Lower leg skin (tissue), 4 donors: ENCODE data around the gene FGF3. TPM values are rescaled to one million over a fixed set of nuclear protein-coding genes. Genes with fewer than 3 reads are reported as not detected.
A peak's percentile ranks its signal among the peaks of the same experiment; 100 is the strongest.

Experiments
- DNase-seq, 2 donors: peaks; one replicate each; pipeline ENCODE4 v3.0.0-alpha.2; 2019; ENCODE audit warnings: low spot score in 2 of 2
- H3K4me3 ChIP-seq: fragments of 200-600 bp; sonication (generic); 2 replicates; pipeline ENCODE4 v1.5.1; 2017; ENCODE audit warnings: mild to moderate bottlenecking, low read depth; ENCODE audit not compliant: poor library complexity, severe bottlenecking
- CTCF ChIP-seq, 3 donors: fragments of 450-650 bp; IDR thresholded peaks; one replicate each; pipeline ENCODE4 v1.5.1; 2016; ENCODE audit warnings: antibody characterized with exemption in 3 of 3, mild to moderate bottlenecking in 3 of 3, moderate library complexity in 2 of 3
- POLR2A ChIP-seq, 2 donors: fragments of 450-650 bp; IDR thresholded peaks; one replicate each; pipeline ENCODE4 v1.6.1; 2016 to 2017; ENCODE audit warnings: antibody characterized with exemption in 2 of 2, mild to moderate bottlenecking in 1 of 2, moderate library complexity in 1 of 2
- WGBS, 2 donors: methylation state at CpG; one replicate each; pipeline ENCODE4 v1.1.5; 2018; 5-methylcytosine and 5-hydroxymethylcytosine counted together
- intact Hi-C: fragments of 100-400 bp; cut with DNase I; formaldehyde crosslinking; loops from one replicate; pipeline ENCODE4 v1.15.0; 2023; ENCODE audit warnings: low total_unique reads
- total RNA-seq, 4 donors: library from RNA; depleted of rRNA; stranded (reverse); fragments of >200 nt; gene quantifications; one replicate each; pipeline ENCODE4 v1.1.0, GENCODE V29; 2016

FGF3 gene
- total RNA-seq, 4 donors from 2014 or later = not detected

DNA sequence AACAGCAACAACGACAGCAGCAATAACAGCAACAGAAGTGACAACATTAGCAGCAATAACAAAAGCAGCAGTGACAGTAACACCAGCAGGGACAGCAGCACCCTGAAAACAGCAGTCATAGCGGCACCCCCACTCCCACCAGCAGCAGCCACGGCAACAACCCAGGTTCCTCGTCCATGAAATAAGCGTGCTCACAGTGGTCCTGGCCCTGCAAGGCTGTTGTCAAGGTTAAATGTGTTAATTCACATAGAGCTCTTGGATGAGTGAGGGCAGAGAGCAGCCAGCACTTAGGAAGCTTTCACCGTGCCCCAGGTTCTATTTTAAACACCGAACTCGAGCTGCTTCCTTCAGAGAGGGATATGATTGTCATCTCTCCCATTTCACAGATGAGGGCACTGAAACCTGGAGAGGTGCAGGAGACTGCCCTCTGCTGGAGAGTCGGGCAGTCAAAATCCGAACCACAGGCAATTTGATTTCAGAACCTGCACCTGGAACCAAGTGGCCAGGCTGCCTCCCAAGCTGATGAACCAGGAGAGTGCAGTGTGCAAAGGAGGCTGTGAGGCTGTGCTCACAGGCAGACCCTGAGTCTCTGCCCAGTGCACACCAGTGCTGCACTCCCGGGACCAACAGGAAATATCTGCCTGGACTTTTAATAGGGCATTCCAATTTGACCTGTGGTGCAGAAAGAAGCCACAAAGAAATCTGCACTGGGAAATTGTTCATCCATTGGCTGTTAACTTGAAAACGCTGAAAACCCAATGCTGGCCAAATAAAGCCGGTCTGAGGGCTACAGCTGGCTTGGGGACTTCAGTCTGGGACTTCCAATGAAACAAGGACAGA, 22.9 kb upstream of the FGF3 start:
- TF ChIP-seq POLR2A (IDR thresholded peaks at IDR 0.05) (no peak), CTCF (IDR thresholded peaks at IDR 0.05) (no peak)
- intact Hi-C loops = no loop called here
- peak in 1 of 2 donors; percentile 63 for DNase-seq
- H3K4me3 ChIP-seq = no peak overlapping the region
- WGBS, 2 donors = 57 to 68% methylated on average over 13 of the region's 13 CpGs

- DNase-seq = peak in 1 of 2 donors; percentile 15
- TF ChIP-seq POLR2A (IDR thresholded peaks at IDR 0.05) = no peak
- TF ChIP-seq CTCF (IDR thresholded peaks at IDR 0.05) = peak in 1 of 3 donors; percentile 12
- H3K4me3 ChIP-seq = no peak overlapping the region
- intact Hi-C loops = no loop called here
- WGBS, 2 donors = 60 to 89% methylated on average over 4 of the region's 4 CpGs
These were observed 22.1 kb upstream of the FGF3 start for GRCh38 chr11:69841170-69841858.

GRCh38 chr11:69840371-69841169, 21.4 kb upstream of the FGF3 start:
- no peak overlapping the region for H3K4me3 ChIP-seq
- WGBS, 2 donors = 44 to 54% methylated on average over 16 to 17 of the region's 20 CpGs
- DNase-seq = peak in 1 of 2 donors; percentile 65
- intact Hi-C loops = no loop called here
- TF ChIP-seq CTCF (IDR thresholded peaks at IDR 0.05) (no peak), POLR2A (IDR thresholded peaks at IDR 0.05) (no peak)

DNA sequence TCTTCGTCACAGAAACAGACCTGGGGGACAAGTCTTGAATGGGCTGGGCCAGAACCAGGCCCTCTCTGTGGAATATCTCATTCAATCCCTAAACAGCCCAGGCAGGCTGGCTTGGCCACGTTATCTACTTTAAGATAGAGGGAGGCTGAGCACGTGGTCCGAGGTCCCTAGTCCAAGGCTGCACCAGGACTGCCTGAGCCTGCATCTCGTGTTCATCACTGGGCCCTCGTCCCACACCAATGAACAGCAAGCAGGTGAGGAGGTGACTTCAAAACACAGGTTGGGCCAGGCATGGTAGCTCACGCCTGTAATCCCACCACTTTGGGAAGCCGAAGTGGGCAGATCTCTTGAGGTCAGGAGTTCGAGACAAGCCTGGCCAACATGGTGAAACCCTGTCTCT, 20.3 kb upstream of the FGF3 start:
- 80 to 95% methylated on average over 9 of the region's 9 CpGs for WGBS, 2 donors
- no peak for TF ChIP-seq POLR2A (IDR thresholded peaks at IDR 0.05)
- no peak for TF ChIP-seq CTCF (IDR thresholded peaks at IDR 0.05)
- intact Hi-C loops = no loop called here
- DNase-seq = peak in 1 of 2 donors; percentile 46
- H3K4me3 ChIP-seq = no peak overlapping the region

DNA sequence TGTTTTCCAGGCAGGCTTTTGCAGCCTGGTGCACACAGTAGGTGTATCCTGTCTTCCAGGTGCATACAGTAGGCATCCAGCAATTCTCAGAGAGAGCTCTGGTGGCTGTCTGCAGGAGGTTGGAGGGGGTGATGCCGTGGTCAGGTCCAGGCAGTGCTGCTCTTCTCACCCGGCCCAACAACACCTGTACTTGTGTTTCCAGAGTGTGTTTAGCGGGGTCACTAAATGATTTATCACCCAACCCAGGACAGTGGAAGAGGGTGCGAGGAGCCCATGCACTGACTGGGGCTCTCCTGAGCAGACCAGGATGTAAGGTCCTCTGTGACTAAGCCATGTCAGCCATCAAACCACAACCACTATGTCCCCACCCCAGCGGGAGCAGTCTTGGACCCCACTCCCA, 18.6 kb upstream of the FGF3 start:
- TF ChIP-seq CTCF (IDR thresholded peaks at IDR 0.05) = no peak
- H3K4me3 ChIP-seq = no peak overlapping the region
- WGBS, 2 donors = 76 to 89% methylated on average over 5 of the region's 5 CpGs
- intact Hi-C loops = no loop called here
- peak in 1 of 2 donors; percentile 72 for DNase-seq
